ENCODE data around the gene NUDT3. TPM values are rescaled to one million over a fixed set of nuclear protein-coding genes. Genes with fewer than 3 reads are reported as not detected.
"Not testable (repeated sequence)": the region's sequence is repeated elsewhere in the genome, so short reads cannot be mapped to it uniquely, and the experiment has no call there.

The NUDT3 gene
- total RNA-seq, 1 donor from 2014 or later: 33.3 TPM

DNA sequence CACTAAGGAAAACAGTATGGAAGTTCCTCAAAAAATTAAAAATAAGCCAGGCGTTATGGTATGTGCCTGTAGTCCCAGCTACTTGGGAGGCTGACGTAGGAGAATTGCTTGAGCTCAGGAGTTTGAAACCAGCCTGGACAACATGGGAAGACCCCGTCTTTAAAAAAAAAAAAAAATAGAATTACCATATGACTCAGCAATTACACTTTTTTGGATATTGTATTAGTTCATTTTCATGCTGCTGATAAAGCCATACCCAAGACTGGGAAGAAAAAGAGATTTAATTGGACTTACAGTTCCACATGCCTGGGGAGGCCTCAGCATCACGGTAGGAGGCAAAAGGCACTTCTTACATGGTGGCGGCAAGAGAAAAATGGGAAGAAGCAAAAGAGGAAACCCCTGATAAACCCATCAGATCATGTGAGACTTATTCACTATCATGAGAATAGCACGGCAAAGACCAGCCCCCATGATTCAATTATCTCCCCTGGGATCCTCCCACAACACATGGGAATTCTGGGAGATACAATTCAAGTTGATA is 132.9 kb downstream of the NUDT3 start:
- H3K27ac Mint-ChIP-seq: no peak overlapping the region
- TF ChIP-seq, protein P1, sequence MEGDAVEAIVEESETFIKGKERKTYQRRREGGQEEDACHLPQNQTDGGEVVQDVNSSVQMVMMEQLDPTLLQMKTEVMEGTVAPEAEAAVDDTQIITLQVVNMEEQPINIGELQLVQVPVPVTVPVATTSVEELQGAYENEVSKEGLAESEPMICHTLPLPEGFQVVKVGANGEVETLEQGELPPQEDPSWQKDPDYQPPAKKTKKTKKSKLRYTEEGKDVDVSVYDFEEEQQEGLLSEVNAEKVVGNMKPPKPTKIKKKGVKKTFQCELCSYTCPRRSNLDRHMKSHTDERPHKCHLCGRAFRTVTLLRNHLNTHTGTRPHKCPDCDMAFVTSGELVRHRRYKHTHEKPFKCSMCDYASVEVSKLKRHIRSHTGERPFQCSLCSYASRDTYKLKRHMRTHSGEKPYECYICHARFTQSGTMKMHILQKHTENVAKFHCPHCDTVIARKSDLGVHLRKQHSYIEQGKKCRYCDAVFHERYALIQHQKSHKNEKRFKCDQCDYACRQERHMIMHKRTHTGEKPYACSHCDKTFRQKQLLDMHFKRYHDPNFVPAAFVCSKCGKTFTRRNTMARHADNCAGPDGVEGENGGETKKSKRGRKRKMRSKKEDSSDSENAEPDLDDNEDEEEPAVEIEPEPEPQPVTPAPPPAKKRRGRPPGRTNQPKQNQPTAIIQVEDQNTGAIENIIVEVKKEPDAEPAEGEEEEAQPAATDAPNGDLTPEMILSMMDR (IDR thresholded peaks at IDR 0.05; ENCODE audit: unreplicated experiment): no peak

DNA sequence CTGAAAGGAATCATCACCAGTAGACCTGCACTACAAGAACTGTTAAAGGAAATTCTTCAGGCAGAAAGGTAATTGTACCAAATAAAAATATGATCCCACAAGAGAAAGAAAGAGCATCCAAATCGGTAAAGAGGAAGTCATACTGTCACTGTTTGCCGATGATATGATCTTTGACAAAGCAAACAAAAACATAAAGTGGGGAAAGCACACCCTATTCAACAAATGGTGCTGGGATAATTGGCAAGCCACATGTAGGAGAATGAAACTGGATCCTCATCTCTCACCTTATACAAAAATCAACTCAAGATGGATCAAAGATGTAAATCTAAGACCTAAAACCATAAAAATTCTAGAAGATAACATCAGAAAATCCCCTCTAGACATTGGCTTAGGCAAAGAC is 140.1 kb downstream of the NUDT3 start:
- H3K4me3 Mint-ChIP-seq; H3K9me3 Mint-ChIP-seq; H3K27me3 Mint-ChIP-seq (ENCODE audit: low read depth); DNase-seq (ENCODE audit: low spot score in 2 of 2, unreplicated experiment in 2 of 2); H3K27ac Mint-ChIP-seq; H3K4me1 Mint-ChIP-seq; H3K36me3 Mint-ChIP-seq: not testable (repeated sequence)

More for the DNA sequence above, 132.9 kb downstream of the NUDT3 start:
- Mint-ChIP-seq H3K36me3 (peaks cover 10% of the 10 kb centered on the region), H3K9me3 (peaks cover 14% of the 10 kb centered on the region), H3K4me3 (no peak overlapping the region), H3K4me1 (no peaks in the 10 kb centered on the region), H3K27me3 (ENCODE audit: low read depth) (no peaks in the 10 kb centered on the region)
- no peak for DNase-seq (ENCODE audit: low spot score in 2 of 2, unreplicated experiment in 2 of 2)

DNA sequence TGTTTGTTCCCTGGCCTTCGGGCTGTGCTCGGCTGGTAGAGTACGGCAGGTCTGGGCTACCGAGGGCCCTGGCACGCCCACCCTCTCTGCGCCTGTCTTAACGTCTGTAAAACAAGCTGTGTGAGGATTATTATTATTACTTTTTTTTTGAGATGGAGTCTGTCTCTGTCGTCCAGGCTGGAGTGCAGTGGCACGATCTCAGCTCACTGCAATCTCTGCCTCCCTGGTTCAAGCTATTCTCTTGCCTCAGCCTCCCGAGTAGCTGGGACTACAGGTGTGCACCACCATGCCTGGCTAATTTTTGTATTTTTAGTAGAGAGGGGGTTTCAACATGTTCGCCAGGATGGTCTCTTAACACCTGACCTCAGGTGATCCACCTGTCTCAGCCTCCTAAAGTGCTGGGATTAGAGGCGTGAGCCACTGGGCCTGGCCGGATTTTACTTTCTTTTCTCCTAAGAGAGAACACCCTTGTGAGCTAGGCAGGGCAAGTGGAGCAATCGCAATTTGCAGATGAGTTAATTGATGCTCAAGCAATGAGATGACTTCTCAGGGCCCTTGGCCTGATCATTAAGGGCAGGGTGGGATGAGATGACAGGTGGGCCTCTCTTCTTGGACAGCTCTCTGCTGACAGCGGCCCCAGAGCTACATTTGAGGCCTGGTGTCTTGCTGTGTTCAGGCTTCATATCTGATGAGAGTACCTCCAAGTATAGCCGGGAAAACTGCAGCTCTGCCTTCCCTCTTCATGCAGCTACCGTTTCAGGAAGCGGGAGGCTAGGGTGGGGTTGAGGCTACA is 142.8 kb downstream of the NUDT3 start:
- no peaks in the 10 kb centered on the region for H3K36me3 Mint-ChIP-seq
- TF ChIP-seq, protein P1 (IDR thresholded peaks at IDR 0.05; ENCODE audit: unreplicated experiment): no peak
- H3K27me3 Mint-ChIP-seq (ENCODE audit: low read depth): no peaks in the 10 kb centered on the region
- peaks cover 8% of the 10 kb centered on the region for H3K4me1 Mint-ChIP-seq
- DNase-seq (ENCODE audit: low spot score in 2 of 2, unreplicated experiment in 2 of 2): no peak
- H3K9me3 Mint-ChIP-seq: no peaks in the 10 kb centered on the region
- peak overlapping the region; percentile 91 for H3K27ac Mint-ChIP-seq
- H3K4me3 Mint-ChIP-seq: peak overlapping the region; percentile 89

DNA sequence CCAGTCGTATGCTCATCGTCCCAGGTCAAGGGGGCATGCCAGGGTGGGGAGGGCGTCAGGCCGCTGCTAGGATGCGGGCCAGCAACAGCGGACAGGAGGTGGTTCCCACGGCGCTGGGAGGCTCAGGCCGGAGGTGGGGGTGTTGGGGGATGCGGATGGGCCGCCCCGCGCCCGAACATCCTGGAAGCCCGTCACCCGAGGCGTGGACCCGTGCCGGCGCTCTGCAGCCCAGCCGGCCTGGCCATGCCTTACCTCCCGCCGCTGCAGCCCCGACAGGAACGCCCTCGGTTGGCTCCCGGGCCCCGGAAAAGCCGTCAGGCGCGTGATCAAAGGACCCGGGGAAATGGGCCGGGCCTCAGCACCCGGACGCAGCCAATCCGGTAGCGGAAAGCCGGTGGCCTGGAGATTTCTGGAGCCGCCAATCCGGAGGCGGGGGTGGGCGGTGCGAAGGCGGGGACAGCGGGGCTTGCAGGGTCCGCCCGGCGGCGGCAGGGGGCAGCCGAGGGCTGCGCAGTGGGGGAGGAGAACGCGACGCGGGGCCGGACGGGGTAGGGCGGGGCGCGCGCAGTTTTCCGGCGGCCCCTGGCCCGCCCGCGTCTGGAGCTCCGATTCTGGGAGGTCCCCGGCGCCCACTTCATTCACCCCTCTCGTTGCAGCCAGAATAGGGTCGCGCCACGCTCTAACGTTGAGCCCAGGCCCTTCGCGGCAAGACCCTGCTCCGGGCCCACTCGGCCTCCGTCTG is 143.6 kb downstream of the NUDT3 start, which contains the start of gene SMIM29:
Gene SMIM29, minus strand, starts transcription at position 280 of the 742 bp plus-strand sequence. CDS start 1,215 bp downstream, outside the sequence.
- Mint-ChIP-seq H3K27me3 (ENCODE audit: low read depth) (no peaks in the 10 kb centered on the region), H3K4me1 (peaks cover 9% of the 10 kb centered on the region), H3K27ac (peak within 1 kb of the TSS; percentile 91), H3K36me3 (no peaks in the 10 kb centered on the region), H3K4me3 (peak within 1 kb of the TSS; percentile 89), H3K9me3 (no peaks in the 10 kb centered on the region)
- peak; percentile 95 to 99 for DNase-seq (ENCODE audit: low spot score in 2 of 2, unreplicated experiment in 2 of 2)
- TF ChIP-seq, protein P1 (IDR thresholded peaks at IDR 0.05; ENCODE audit: unreplicated experiment): peak; percentile 94

DNA sequence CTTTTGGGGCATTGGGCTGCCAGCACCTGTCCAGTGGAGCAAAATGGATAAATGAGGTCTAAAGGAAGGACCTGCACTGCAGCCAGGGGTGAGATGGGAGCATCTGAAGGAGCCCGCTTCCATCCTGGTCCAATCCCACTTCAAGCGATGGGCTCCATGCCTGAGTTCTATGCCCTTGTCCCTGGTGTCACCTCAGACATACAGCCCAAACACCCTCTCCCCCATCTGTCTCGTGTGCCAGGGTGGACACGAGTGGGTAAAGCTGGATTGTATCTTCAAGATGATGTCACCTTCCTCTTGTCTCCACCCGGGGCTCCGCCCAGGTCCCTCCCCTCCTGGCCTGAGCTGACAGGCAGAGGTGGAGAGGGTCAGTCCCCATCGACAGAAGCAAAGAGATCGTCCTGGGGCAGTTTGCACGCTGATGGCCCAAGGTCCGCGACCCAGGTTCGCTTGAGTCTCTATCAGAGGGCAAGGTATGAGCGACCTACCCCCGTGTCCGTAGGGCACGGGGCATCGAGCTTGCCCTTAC is 144.2 kb downstream of the NUDT3 start:
- H3K27ac Mint-ChIP-seq: peak overlapping the region; percentile 71
- no peak for DNase-seq (ENCODE audit: low spot score in 2 of 2, unreplicated experiment in 2 of 2)
- no peaks in the 10 kb centered on the region for H3K9me3 Mint-ChIP-seq
- H3K4me1 Mint-ChIP-seq: peaks cover 9% of the 10 kb centered on the region
- H3K4me3 Mint-ChIP-seq: peak overlapping the region; percentile 89
- H3K27me3 Mint-ChIP-seq (ENCODE audit: low read depth): no peaks in the 10 kb centered on the region
- TF ChIP-seq, protein P1 (IDR thresholded peaks at IDR 0.05; ENCODE audit: unreplicated experiment): no peak
- H3K36me3 Mint-ChIP-seq: peaks cover 2% of the 10 kb centered on the region

Data from mesothelial cell of epicardium (in vitro differentiated cells).